Parathyroid adenoma (tissue), 2 donors: ENCODE data around the gene SNX7.

ENCODE experiments used
- H2AFZ ChIP-seq: fragments of 300-600 bp; sonication (generic); one replicate; pipeline ENCODE4 v1.7.0; 2017; ENCODE audit warnings: antibody characterized with exemption, mild to moderate bottlenecking
- H3K27ac ChIP-seq: fragments of 300-600 bp; sonication (generic); one replicate; pipeline ENCODE4 v1.7.0; 2017
- H3K27me3 ChIP-seq: fragments of 300-600 bp; sonication (generic); one replicate; pipeline ENCODE4 v1.7.0; 2017; ENCODE audit warnings: low read length; ENCODE audit not compliant: control insufficient read depth, insufficient read depth
- H3K36me3 ChIP-seq: fragments of 300-600 bp; sonication (generic); one replicate; pipeline ENCODE4 v1.7.0; 2017; ENCODE audit warnings: low read length; ENCODE audit not compliant: control insufficient read depth, insufficient read depth
- H3K4me1 ChIP-seq: fragments of 300-600 bp; sonication (generic); one replicate; pipeline ENCODE4 v1.7.0; 2017; ENCODE audit warnings: control low read depth
- H3K4me2 ChIP-seq: fragments of 300-600 bp; sonication (generic); one replicate; pipeline ENCODE4 v1.7.0; 2017; ENCODE audit warnings: low read length
- H3K4me3 ChIP-seq: fragments of 300-600 bp; sonication (generic); one replicate; pipeline ENCODE4 v1.7.0; 2017; ENCODE audit warnings: low read depth, low read length
- H3K79me2 ChIP-seq: fragments of 300-600 bp; sonication (generic); one replicate; pipeline ENCODE4 v1.7.0; 2017; ENCODE audit warnings: control low read depth
- H3K9ac ChIP-seq: fragments of 300-600 bp; sonication (generic); one replicate; pipeline ENCODE4 v1.7.0; 2017; ENCODE audit warnings: mild to moderate bottlenecking
- H3K9me3 ChIP-seq: fragments of 300-600 bp; sonication (generic); one replicate; pipeline ENCODE4 v1.7.0; 2017; ENCODE audit warnings: low read length; ENCODE audit not compliant: control insufficient read depth
- CTCF ChIP-seq: fragments of 300-600 bp; sonication (generic); IDR thresholded peaks from one replicate; pipeline ENCODE4 v1.7.0; 2017; ENCODE audit warnings: antibody characterized with exemption, mild to moderate bottlenecking
- donor health status: primary hyperparathyroidism.

Gene SNX7

GRCh38 chr1:98677288-98677687 is 15.8 kb downstream of the SNX7 start:
- Histone ChIP-seq H3K79me2 (peaks cover under 1% of the 10 kb centered on the region), H3K9me3 (no peaks in the 10 kb centered on the region), H3K36me3 (no peaks in the 10 kb centered on the region), H3K27me3 (no peaks in the 10 kb centered on the region), H3K4me2 (no peak overlapping the region), H2AFZ (no peak overlapping the region), H3K9ac (no peak overlapping the region), H3K4me3 (no peak overlapping the region), H3K27ac (no peak overlapping the region), H3K4me1 (no peaks in the 10 kb centered on the region)
- no peak for TF ChIP-seq CTCF

- Histone ChIP-seq H3K27ac (no peak overlapping the region), H3K9me3 (no peaks in the 10 kb centered on the region), H3K27me3 (no peaks in the 10 kb centered on the region), H2AFZ (no peak overlapping the region), H3K4me1 (no peaks in the 10 kb centered on the region), H3K36me3 (no peaks in the 10 kb centered on the region), H3K4me3 (no peak overlapping the region), H3K4me2 (no peak overlapping the region), H3K79me2 (no peaks in the 10 kb centered on the region), H3K9ac (no peak overlapping the region)
- no peak for TF ChIP-seq CTCF
These were observed 20.3 kb downstream of the SNX7 start for GRCh38 chr1:98681812-98682211.

- Histone ChIP-seq H2AFZ (no peak overlapping the region), H3K36me3 (no peaks in the 10 kb centered on the region), H3K79me2 (no peaks in the 10 kb centered on the region), H3K4me1 (no peaks in the 10 kb centered on the region), H3K4me3 (no peak overlapping the region), H3K4me2 (no peak overlapping the region), H3K27me3 (no peaks in the 10 kb centered on the region), H3K27ac (no peak overlapping the region), H3K9me3 (no peaks in the 10 kb centered on the region), H3K9ac (no peak overlapping the region)
- TF ChIP-seq CTCF, result no peak
These were observed 26.7 kb downstream of the SNX7 start for GRCh38 chr1:98688110-98688739.

- no peaks in the 10 kb centered on the region for H3K79me2 ChIP-seq
- H3K9me3 ChIP-seq, result no peaks in the 10 kb centered on the region
- H3K9ac ChIP-seq, result no peak overlapping the region
- no peaks in the 10 kb centered on the region for H3K36me3 ChIP-seq
- H3K27ac ChIP-seq, result no peak overlapping the region
- H3K4me1 ChIP-seq, result no peaks in the 10 kb centered on the region
- no peaks in the 10 kb centered on the region for H3K27me3 ChIP-seq
- no peak overlapping the region for H3K4me3 ChIP-seq
- TF ChIP-seq CTCF, result no peak
- H2AFZ ChIP-seq, result no peak overlapping the region
- H3K4me2 ChIP-seq, result no peak overlapping the region
These were observed 29.1 kb downstream of the SNX7 start for GRCh38 chr1:98690576-98690975.

GRCh38 chr1:98692482-98692881 is 31.0 kb downstream of the SNX7 start:
- Histone ChIP-seq H3K27me3 (no peaks in the 10 kb centered on the region), H3K4me2 (no peak overlapping the region), H3K27ac (no peak overlapping the region), H3K36me3 (no peaks in the 10 kb centered on the region), H3K9ac (no peak overlapping the region), H3K79me2 (no peaks in the 10 kb centered on the region), H3K4me3 (no peak overlapping the region), H3K9me3 (no peaks in the 10 kb centered on the region), H3K4me1 (no peaks in the 10 kb centered on the region), H2AFZ (no peak overlapping the region)
- no peak for TF ChIP-seq CTCF
